ENCODE data around the gene ACAP3. TPM values are rescaled to one million over a fixed set of nuclear protein-coding genes. Genes with fewer than 3 reads are reported as not detected.

The ACAP3 gene
- total RNA-seq, 3 donors from 2014 or later: 19.7 to 33.4 (median 26.9) TPM

DNA sequence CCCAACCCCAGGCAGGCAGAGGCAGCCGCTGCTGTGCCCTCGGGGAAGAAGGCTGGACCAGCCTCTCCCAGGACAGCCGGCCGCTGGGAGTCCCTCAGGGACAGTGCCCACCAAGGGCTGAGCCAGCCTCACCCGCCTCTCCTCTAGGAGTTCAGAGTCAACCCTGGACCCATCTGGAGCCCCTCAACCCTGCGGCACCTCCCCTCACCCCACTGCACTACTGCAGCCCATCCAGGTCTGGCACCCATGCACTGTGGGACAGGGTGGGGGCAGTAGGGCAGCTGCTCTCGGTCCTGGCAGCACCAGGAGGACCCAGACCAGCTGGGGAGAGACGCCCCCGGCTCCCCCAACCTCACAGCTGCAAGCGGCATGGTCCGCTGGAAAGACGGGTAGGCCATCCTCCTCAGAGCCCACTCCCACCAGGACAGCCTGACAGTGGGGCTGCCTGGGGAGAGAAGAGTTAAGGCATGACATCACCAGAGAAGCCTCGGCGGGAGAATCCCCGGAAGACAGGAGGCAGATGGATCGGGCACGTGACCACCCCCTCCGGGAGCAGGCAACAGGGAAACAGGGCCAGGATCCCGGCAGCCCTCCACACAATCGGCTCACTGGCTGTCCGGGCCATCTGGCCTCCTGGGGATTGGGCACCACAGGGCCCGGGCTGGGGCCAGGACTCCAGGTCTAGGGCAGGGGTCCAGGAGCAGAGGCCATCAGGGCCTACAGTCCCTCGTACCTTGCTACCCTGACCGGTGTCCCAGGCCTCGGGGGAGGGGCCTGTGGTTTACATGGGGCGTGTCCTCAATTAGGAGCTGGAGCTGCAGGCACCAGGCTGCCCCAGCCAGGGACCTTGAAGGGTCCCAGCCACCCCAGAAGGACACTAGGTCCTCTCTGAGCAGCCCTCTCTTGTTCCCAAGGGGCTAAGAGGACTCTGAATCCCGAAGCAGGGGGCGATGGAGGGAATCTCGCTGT lies 3.1 kb downstream of the ACAP3 start:
- peak overlapping the region; percentile 78 to 86 (median 80) for H3K4me3 ChIP-seq
- no peaks in the 10 kb centered on the region for H3K27me3 ChIP-seq
- peak overlapping the region; percentile 85 to 86 for H3K27ac ChIP-seq
- intact Hi-C loops (cut with DNase I; ENCODE audit: low total_unique reads): no loop called here
- no peaks in the 10 kb centered on the region for H3K36me3 ChIP-seq
- DNase-seq (ENCODE audit: low spot score in 2 of 2): peak; percentile 77 to 81
- peak in 2 of 3 donors; percentile 38 to 45 for TF ChIP-seq POLR2AphosphoS5 (IDR thresholded peaks at IDR 0.05)
- TF ChIP-seq POLR2A (IDR thresholded peaks at IDR 0.05): no peak
- H3K9me3 ChIP-seq: no peaks in the 10 kb centered on the region
- H3K4me1 ChIP-seq: peaks cover 25 to 29% of the 10 kb centered on the region in 2 donors

DNA sequence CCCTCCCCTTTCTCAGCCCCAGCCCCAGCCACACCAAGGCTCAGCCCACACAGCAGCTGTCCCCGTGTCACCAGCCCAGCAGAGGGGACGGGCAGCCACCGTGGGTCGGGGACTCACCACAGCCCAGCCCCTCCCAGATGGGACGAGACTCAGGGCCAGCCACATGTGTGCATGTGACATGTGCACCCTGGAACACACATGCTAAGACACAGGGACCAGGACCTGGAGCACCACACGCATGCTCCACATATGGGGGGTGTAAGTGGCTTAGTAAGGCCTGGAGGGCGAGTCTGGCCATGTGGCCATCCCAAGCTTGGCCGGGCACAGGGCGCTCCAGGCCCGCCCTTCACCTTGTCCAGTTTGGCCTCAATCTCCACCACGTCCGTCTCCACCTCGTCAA lies 4.0 kb downstream of the ACAP3 start:
- Histone ChIP-seq H3K9me3 (no peaks in the 10 kb centered on the region), H3K36me3 (no peaks in the 10 kb centered on the region), H3K4me3 (peak overlapping the region in 1 of 3 donors; percentile 80), H3K27me3 (no peaks in the 10 kb centered on the region), H3K4me1 (peaks cover 22 to 26% of the 10 kb centered on the region in 2 donors), H3K27ac (peak overlapping the region; percentile 85 to 86)
- no peak for DNase-seq (ENCODE audit: low spot score in 2 of 2)
- TF ChIP-seq, protein P1, sequence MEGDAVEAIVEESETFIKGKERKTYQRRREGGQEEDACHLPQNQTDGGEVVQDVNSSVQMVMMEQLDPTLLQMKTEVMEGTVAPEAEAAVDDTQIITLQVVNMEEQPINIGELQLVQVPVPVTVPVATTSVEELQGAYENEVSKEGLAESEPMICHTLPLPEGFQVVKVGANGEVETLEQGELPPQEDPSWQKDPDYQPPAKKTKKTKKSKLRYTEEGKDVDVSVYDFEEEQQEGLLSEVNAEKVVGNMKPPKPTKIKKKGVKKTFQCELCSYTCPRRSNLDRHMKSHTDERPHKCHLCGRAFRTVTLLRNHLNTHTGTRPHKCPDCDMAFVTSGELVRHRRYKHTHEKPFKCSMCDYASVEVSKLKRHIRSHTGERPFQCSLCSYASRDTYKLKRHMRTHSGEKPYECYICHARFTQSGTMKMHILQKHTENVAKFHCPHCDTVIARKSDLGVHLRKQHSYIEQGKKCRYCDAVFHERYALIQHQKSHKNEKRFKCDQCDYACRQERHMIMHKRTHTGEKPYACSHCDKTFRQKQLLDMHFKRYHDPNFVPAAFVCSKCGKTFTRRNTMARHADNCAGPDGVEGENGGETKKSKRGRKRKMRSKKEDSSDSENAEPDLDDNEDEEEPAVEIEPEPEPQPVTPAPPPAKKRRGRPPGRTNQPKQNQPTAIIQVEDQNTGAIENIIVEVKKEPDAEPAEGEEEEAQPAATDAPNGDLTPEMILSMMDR (IDR thresholded peaks at IDR 0.05): no peak
- no peak for TF ChIP-seq POLR2A (IDR thresholded peaks at IDR 0.05)
- no peak for TF ChIP-seq POLR2AphosphoS5 (IDR thresholded peaks at IDR 0.05)
- intact Hi-C loops (cut with DNase I; ENCODE audit: low total_unique reads): no loop called here

DNA sequence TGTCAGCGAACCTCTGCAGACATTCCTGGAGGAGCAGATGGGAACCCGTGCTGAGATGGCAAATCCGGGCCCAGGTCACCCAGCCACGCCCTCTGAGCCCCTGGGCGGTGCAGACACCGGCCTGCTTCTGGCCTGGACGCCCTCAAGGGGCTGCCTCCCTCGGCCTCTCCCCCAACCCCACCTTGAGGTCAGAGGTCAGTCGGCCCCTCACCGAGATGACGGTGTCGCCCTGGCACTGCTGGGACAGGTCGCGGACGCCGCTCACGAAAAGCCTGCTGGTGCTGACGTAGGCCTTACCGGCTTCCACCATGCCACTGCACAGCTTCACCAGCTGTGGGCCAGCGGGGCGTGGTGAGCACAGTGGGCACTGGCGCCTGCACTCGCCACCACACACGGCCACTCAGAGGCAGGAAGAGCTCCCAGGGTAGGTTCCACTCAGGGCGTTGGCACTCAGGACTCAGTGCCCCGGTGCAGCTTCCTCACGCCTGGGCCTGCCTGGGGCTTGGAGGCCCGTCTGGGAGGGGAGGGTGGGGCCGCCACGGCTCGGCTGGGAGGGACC lies 4.7 kb downstream of the ACAP3 start:
- Histone ChIP-seq H3K27ac (peak overlapping the region; percentile 85 to 86), H3K4me3 (no peak overlapping the region), H3K27me3 (no peaks in the 10 kb centered on the region), H3K4me1 (peaks cover 22 to 26% of the 10 kb centered on the region in 2 donors), H3K36me3 (no peaks in the 10 kb centered on the region), H3K9me3 (no peaks in the 10 kb centered on the region)
- no peak for TF ChIP-seq POLR2AphosphoS5 (IDR thresholded peaks at IDR 0.05)
- TF ChIP-seq, protein P1 (IDR thresholded peaks at IDR 0.05): no peak
- no peak for TF ChIP-seq POLR2A (IDR thresholded peaks at IDR 0.05)
- no peak for DNase-seq (ENCODE audit: low spot score in 2 of 2)
- intact Hi-C loops (cut with DNase I; ENCODE audit: low total_unique reads): no loop called here

DNA sequence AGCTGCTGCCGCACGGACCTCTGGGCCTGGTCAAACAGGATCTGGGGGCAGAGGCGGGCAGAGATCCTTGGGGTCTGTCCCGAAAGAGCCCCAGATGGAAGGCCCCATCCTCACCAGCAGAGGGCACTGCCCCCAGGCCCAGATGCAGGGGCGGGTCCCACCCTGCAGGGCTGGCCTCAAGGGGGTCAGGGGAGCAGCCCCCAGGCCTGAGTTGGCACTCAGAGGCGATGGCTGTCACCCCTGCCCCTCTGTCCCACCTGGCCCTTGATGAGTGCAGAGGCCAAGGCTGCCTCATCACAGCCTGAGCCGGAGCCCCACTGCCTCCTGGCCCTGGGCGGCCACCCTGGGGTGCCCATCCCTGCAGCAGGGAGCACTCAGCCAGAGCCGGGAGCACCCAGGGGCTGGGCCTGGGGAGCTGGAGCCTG lies 5.7 kb downstream of the ACAP3 start:
- no peak for DNase-seq (ENCODE audit: low spot score in 2 of 2)
- TF ChIP-seq POLR2AphosphoS5 (IDR thresholded peaks at IDR 0.05) (no peak), POLR2A (IDR thresholded peaks at IDR 0.05) (no peak)
- TF ChIP-seq, protein P1 (IDR thresholded peaks at IDR 0.05): no peak
- Histone ChIP-seq H3K36me3 (no peaks in the 10 kb centered on the region), H3K27ac (no peak overlapping the region), H3K9me3 (no peaks in the 10 kb centered on the region), H3K4me3 (no peak overlapping the region), H3K4me1 (peaks cover 22 to 26% of the 10 kb centered on the region in 2 donors), H3K27me3 (no peaks in the 10 kb centered on the region)
- intact Hi-C loops (cut with DNase I; ENCODE audit: low total_unique reads): no loop called here

DNA sequence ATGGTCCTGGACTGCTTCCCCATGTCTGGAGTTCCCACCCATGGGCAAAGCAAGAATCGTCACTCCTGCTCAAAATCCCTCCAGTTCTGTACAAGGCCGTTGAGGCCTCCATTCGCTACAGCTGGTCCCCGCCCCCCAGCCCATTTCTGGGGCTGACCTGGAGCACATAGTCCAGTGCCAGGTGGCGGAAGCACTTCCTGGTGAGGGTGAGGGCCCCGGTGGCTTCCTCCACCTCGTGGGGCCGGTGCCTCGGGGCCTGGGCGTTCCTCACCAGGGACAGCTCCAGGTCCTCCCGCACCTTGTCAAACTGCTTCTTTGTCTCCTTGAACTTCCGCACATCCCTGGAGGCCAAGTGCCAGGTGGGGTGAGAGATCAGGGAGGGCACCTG lies 7.4 kb downstream of the ACAP3 start:
- Histone ChIP-seq H3K9me3 (no peaks in the 10 kb centered on the region), H3K4me1 (peaks cover 5 to 11% of the 10 kb centered on the region in 2 donors), H3K27me3 (no peaks in the 10 kb centered on the region), H3K27ac (no peak overlapping the region), H3K4me3 (no peak overlapping the region), H3K36me3 (no peaks in the 10 kb centered on the region)
- TF ChIP-seq, protein P1 (IDR thresholded peaks at IDR 0.05): no peak
- TF ChIP-seq POLR2AphosphoS5 (IDR thresholded peaks at IDR 0.05) (no peak), POLR2A (IDR thresholded peaks at IDR 0.05) (no peak)
- intact Hi-C loops (cut with DNase I; ENCODE audit: low total_unique reads): no loop called here
- DNase-seq (ENCODE audit: low spot score in 2 of 2): no peak

Measured in breast epithelium (tissue), 4 donors.